ENCODE measurements around the gene PCGF1.

Gene PCGF1

GRCh38 chr2:74514368-74515270, 7.1 kb upstream of the PCGF1 start, which contains the start of gene TLX2:
TSS of gene TLX2 (plus strand) at chr2:74514450. CDS start at chr2:74514807, 357 bp downstream.
- no peak for DNase-seq

- DNase-seq: no peak
Measured at GRCh38 chr2:74513605-74514367, 6.3 kb upstream of the PCGF1 start.

GRCh38 chr2:74512744-74513604, 5.5 kb upstream of the PCGF1 start:
- no peak for DNase-seq

GRCh38 chr2:74511104-74511989, 3.9 kb upstream of the PCGF1 start:
- DNase-seq: no peak

GRCh38 chr2:74510272-74510671, 2.8 kb upstream of the PCGF1 start:
- DNase-seq: no peak

GRCh38 chr2:74507926-74508520, 528 bp upstream of the PCGF1 start:
- no peak for DNase-seq

GRCh38 chr2:74505448-74506246, 1.8 kb downstream of the PCGF1 start:
- DNase-seq: no peak

GRCh38 chr2:74504591-74504990, 2.9 kb downstream of the PCGF1 start:
- no peak for DNase-seq

- DNase-seq: no peak
Measured at GRCh38 chr2:74503506-74504475, 3.7 kb downstream of the PCGF1 start.

GRCh38 chr2:74502720-74503505, 4.6 kb downstream of the PCGF1 start:
- no peak for DNase-seq

- no peak for DNase-seq
Measured at GRCh38 chr2:74502147-74502719, 5.3 kb downstream of the PCGF1 start.

- DNase-seq: no peak
Measured at GRCh38 chr2:74501335-74502071, 6.0 kb downstream of the PCGF1 start.

GRCh38 chr2:74500578-74500946, 6.9 kb downstream of the PCGF1 start:
- no peak for DNase-seq

- no peak for DNase-seq
Measured at GRCh38 chr2:74499940-74500577, 7.4 kb downstream of the PCGF1 start.

- no peak for DNase-seq
Measured at GRCh38 chr2:74499267-74499939, 8.1 kb downstream of the PCGF1 start, which contains the start of gene LBX2. TSS of gene LBX2 (minus strand) at chr2:74499603. CDS start at chr2:74499537, 66 bp downstream.

Measured in NCI-H510A (cell line).